Peyer's patch (tissue), 4 donors: ENCODE results near the gene CYSTM1. TPM values are rescaled to one million over a fixed set of nuclear protein-coding genes. Genes with fewer than 3 reads are reported as not detected.
"Not testable (repeated sequence)": the region's sequence is repeated elsewhere in the genome, so short reads cannot be mapped to it uniquely, and the experiment has no call there.

Experiments used
- DNase-seq, 3 donors: peaks; one replicate each; pipeline ENCODE4 v3.0.0-alpha.2; 2017 to 2019
- H3K27ac ChIP-seq, 4 donors: fragments of 200-600 bp; sonication (generic); one replicate each; pipeline ENCODE4 v1.5.1; 2016 to 2019
- H3K27me3 ChIP-seq, 2 donors: fragments of 200-600 bp; sonication (generic); one replicate each; pipeline ENCODE4 v1.5.1; 2019
- H3K36me3 ChIP-seq, 3 donors: fragments of 200-600 bp; sonication (generic); one replicate each; pipeline ENCODE4 v1.5.1; 2016 to 2019
- H3K4me1 ChIP-seq, 4 donors: fragments of 200-600 bp; sonication (generic); one replicate each; pipeline ENCODE4 v1.5.1; 2016 to 2019
- H3K4me3 ChIP-seq, 4 donors: fragments of 200-600 bp; sonication (generic); 1 replicate in 3 of 4; 2 replicates in 1 of 4; pipeline ENCODE4 v1.5.1; 2016 to 2019; ENCODE audit warnings: mild to moderate bottlenecking in 1 of 4
- H3K9me3 ChIP-seq, 4 donors: fragments of 200-600 bp; sonication (generic); one replicate each; pipeline ENCODE4 v1.5.1; 2016 to 2019; ENCODE audit warnings: mild to moderate bottlenecking in 1 of 4
- CTCF ChIP-seq, 6 experiments: fragments of 450-650 bp in 4 of 6; fragments of 200-600 bp in 2 of 6; sonication (generic) in 1 of 6; IDR thresholded peaks; one replicate each; pipeline ENCODE4 v1.5.1; 2017 to 2019; ENCODE audit warnings: antibody characterized with exemption in 6 of 6, mild to moderate bottlenecking in 3 of 6, moderate library complexity in 1 of 6
- POLR2A ChIP-seq, 2 donors: fragments of 450-650 bp; IDR thresholded peaks; one replicate each; pipeline ENCODE4 v1.5.1; 2017; ENCODE audit warnings: antibody characterized with exemption in 2 of 2, mild to moderate bottlenecking in 2 of 2, moderate library complexity in 2 of 2
- total RNA-seq, 4 donors: library from RNA; depleted of rRNA; stranded (reverse); fragments of >200 nt; gene quantifications; one replicate each; pipeline ENCODE4 v1.1.0, GENCODE V29; 2016

The CYSTM1 gene
- total RNA-seq, 4 donors from 2014 or later: 60.2 to 185 (median 140) TPM

- TF ChIP-seq POLR2A (IDR thresholded peaks at IDR 0.05) (no peak), CTCF (IDR thresholded peaks at IDR 0.05) (no peak)
- peaks cover 0 to 8% (median 0%) of the 10 kb centered on the region in 3 donors for H3K36me3 ChIP-seq
- no peaks in the 10 kb centered on the region for H3K27me3 ChIP-seq
- H3K27ac ChIP-seq: no peak overlapping the region
- no peaks in the 10 kb centered on the region for H3K4me1 ChIP-seq
- no peak overlapping the region for H3K4me3 ChIP-seq
- no peak for DNase-seq
- no peaks in the 10 kb centered on the region for H3K9me3 ChIP-seq
Observed at GRCh38 chr5:140196115-140196814, 21.3 kb downstream of the CYSTM1 start.

- DNase-seq: no peak
- Histone ChIP-seq H3K9me3 (no peaks in the 10 kb centered on the region), H3K27ac (no peak overlapping the region), H3K27me3 (no peaks in the 10 kb centered on the region), H3K36me3 (peaks cover 0 to 8% (median 0%) of the 10 kb centered on the region in 3 donors), H3K4me3 (no peak overlapping the region), H3K4me1 (no peaks in the 10 kb centered on the region)
- no peak for TF ChIP-seq CTCF (IDR thresholded peaks at IDR 0.05)
- TF ChIP-seq POLR2A (IDR thresholded peaks at IDR 0.05): no peak
Observed at GRCh38 chr5:140197023-140197422, 22.0 kb downstream of the CYSTM1 start.

- DNase-seq, H3K4me3 ChIP-seq, H3K27me3 ChIP-seq, H3K9me3 ChIP-seq, H3K27ac ChIP-seq, H3K36me3 ChIP-seq, H3K4me1 ChIP-seq: not testable (repeated sequence)
Observed at GRCh38 chr5:140198915-140199314, 23.9 kb downstream of the CYSTM1 start.

GRCh38 chr5:140202078-140202477 lies 27.1 kb downstream of the CYSTM1 start:
- no peak for TF ChIP-seq CTCF (IDR thresholded peaks at IDR 0.05)
- TF ChIP-seq POLR2A (IDR thresholded peaks at IDR 0.05): no peak
- no peaks in the 10 kb centered on the region for H3K27me3 ChIP-seq
- H3K4me3 ChIP-seq: no peak overlapping the region
- no peaks in the 10 kb centered on the region for H3K9me3 ChIP-seq
- DNase-seq: no peak
- H3K27ac ChIP-seq: no peak overlapping the region
- peaks cover 0 to 2% (median 0%) of the 10 kb centered on the region in 4 donors for H3K4me1 ChIP-seq
- peaks cover 0 to 8% (median 0%) of the 10 kb centered on the region in 3 donors for H3K36me3 ChIP-seq

GRCh38 chr5:140202610-140203009 lies 27.6 kb downstream of the CYSTM1 start:
- DNase-seq: no peak
- Histone ChIP-seq H3K4me1 (peaks cover 0 to 7% (median 0%) of the 10 kb centered on the region in 4 donors), H3K4me3 (no peak overlapping the region), H3K36me3 (peaks cover 0 to 8% (median 0%) of the 10 kb centered on the region in 3 donors), H3K9me3 (no peaks in the 10 kb centered on the region), H3K27me3 (no peaks in the 10 kb centered on the region), H3K27ac (no peak overlapping the region)
- TF ChIP-seq CTCF (IDR thresholded peaks at IDR 0.05) (no peak), POLR2A (IDR thresholded peaks at IDR 0.05) (no peak)

- TF ChIP-seq POLR2A (IDR thresholded peaks at IDR 0.05) (no peak), CTCF (IDR thresholded peaks at IDR 0.05) (no peak)
- H3K27me3 ChIP-seq: no peaks in the 10 kb centered on the region
- no peaks in the 10 kb centered on the region for H3K36me3 ChIP-seq
- no peak overlapping the region for H3K4me3 ChIP-seq
- no peak for DNase-seq
- no peak overlapping the region for H3K27ac ChIP-seq
- no peaks in the 10 kb centered on the region for H3K9me3 ChIP-seq
- H3K4me1 ChIP-seq: peaks cover 0 to 7% (median 0%) of the 10 kb centered on the region in 4 donors
Observed at GRCh38 chr5:140205216-140205615, 30.2 kb downstream of the CYSTM1 start.
